K562 (cell line): Measurements from ENCODE around the gene WASF2. TPM values are rescaled to one million over a fixed set of nuclear protein-coding genes. Genes with fewer than 3 reads are reported as not detected.

Source experiments
- ARID1B ChIP-seq: fragments of 450-650 bp; IDR thresholded peaks from 2 replicates; pipeline ENCODE4 v1.6.1; 2016; ENCODE audit warnings: antibody characterized with exemption, mild to moderate bottlenecking, inconsistent platforms
- CREM ChIP-seq: IDR thresholded peaks from 2 replicates; pipeline ENCODE4 v1.6.1; 2014; ENCODE audit warnings: antibody characterized with exemption, low read depth
- FOXP1 ChIP-seq: sonication (generic); formaldehyde crosslinking; IDR thresholded peaks from 2 replicates; pipeline ENCODE4 v1.8.0; 2022; ENCODE audit warnings: mild to moderate bottlenecking, missing genetic modification reagents
- HNRNPUL1 ChIP-seq: fragments of 200-400 bp; formaldehyde crosslinking; IDR thresholded peaks from 2 replicates; pipeline ENCODE4 v1.6.1; 2017; ENCODE audit warnings: low read length
- NFATC3 ChIP-seq: fragments of 450-650 bp; IDR thresholded peaks from 2 replicates; pipeline ENCODE4 v1.6.1; 2017; ENCODE audit warnings: mild to moderate bottlenecking
- RAD21 ChIP-seq, 2 experiments: fragments of 250-450 bp in 1 of 2; fragments of 450-650 bp in 1 of 2; sonication (Bioruptor Pico) in 1 of 2; formaldehyde crosslinking in 1 of 2; IDR thresholded peaks in 1 of 2; conservative IDR thresholded peaks in 1 of 2; 2 replicates each; pipeline versions ENCODE4 v1.4.0 to v1.8.0; 2020 to 2022; ENCODE audit warnings: mild to moderate bottlenecking in 2 of 2, moderate library complexity in 1 of 2
- SIN3A ChIP-seq, 2 experiments: fragments of 150-350 bp in 1 of 2; IDR thresholded peaks; 2 replicates each; pipeline ENCODE4 v1.6.1; 2011 to 2016; ENCODE audit warnings: borderline replicate concordance in 2 of 2, low read depth in 2 of 2, low read length in 2 of 2, mild to moderate bottlenecking in 2 of 2, moderate library complexity in 2 of 2; ENCODE audit not compliant: control insufficient read depth in 1 of 2
- SMC3 ChIP-seq: conservative IDR thresholded peaks from 2 replicates; pipeline ENCODE4 v1.6.1; 2011; ENCODE audit warnings: low read depth, low read length, improper control_type of control experiment; ENCODE audit not compliant: insufficient read depth
- USF1 ChIP-seq: sonication (generic); formaldehyde crosslinking; IDR thresholded peaks from 2 replicates; pipeline ENCODE4 v1.9.0; 2022; ENCODE audit warnings: mild to moderate bottlenecking, missing genetic modification reagents
- WHSC1 ChIP-seq: IDR thresholded peaks from one replicate; pipeline ENCODE4 v1.6.1; 2012; ENCODE audit warnings: low read length, control low read depth, inconsistent platforms
- YY1 ChIP-seq, 3 experiments: IDR thresholded peaks; 2 replicates each; pipeline ENCODE4 v1.6.1; 2011; ENCODE audit warnings: low read length in 2 of 3, mild to moderate bottlenecking in 2 of 3, moderate library complexity in 2 of 3, borderline replicate concordance in 1 of 3, control low read depth in 1 of 3, low read depth in 1 of 3; ENCODE audit not compliant: insufficient read depth in 3 of 3, insufficient replicate concordance in 2 of 3, control insufficient read depth in 1 of 3, insufficient read length in 1 of 3; ENCODE audit errors: extremely low read depth in 1 of 3
- ZBTB5 ChIP-seq: fragments of 450-650 bp; IDR thresholded peaks from 2 replicates; pipeline ENCODE4 v1.6.1; 2017; ENCODE audit warnings: antibody characterized with exemption
- ZNF175 ChIP-seq: fragments of 200-800 bp; sonication (Bioruptor generic); IDR thresholded peaks from 2 replicates; pipeline ENCODE4 v1.6.1; 2016; ENCODE audit warnings: low read depth, mild to moderate bottlenecking, missing genetic modification characterization, missing compliant biosample characterization
- ZNF224 ChIP-seq: sonication (generic); formaldehyde crosslinking; IDR thresholded peaks from 2 replicates; pipeline ENCODE4 v1.8.0; 2022; ENCODE audit warnings: mild to moderate bottlenecking, missing genetic modification reagents
- ZNF263 ChIP-seq: sonication (generic); formaldehyde crosslinking; IDR thresholded peaks from 2 replicates; pipeline ENCODE4 v1.8.0; 2022; ENCODE audit warnings: mild to moderate bottlenecking, missing genetic modification reagents, borderline replicate concordance
- ZNF316 ChIP-seq: fragments of 450-650 bp; IDR thresholded peaks from 2 replicates; pipeline ENCODE4 v1.6.1; 2016
- ZNF778 ChIP-seq: fragments of 450-650 bp; formaldehyde crosslinking; IDR thresholded peaks from 2 replicates; pipeline ENCODE4 v1.4.0; 2020; ENCODE audit warnings: mild to moderate bottlenecking, moderate library complexity
- ZNF780A ChIP-seq: fragments of 250-450 bp; sonication (Bioruptor Pico); IDR thresholded peaks from 2 replicates; pipeline ENCODE4 v1.5.0; 2021; ENCODE audit warnings: mild to moderate bottlenecking
- polyA plus RNA-seq, 8 experiments: library from polyadenylated mRNA; depleted of rRNA in 4 of 8; stranded (reverse) in 5 of 8; unstranded in 3 of 8; fragments of >200 nt; fragmentation: Nextera tagmentation in 2 of 8; fragmentation: Illumina TruSeq in 1 of 8; extraction: Ambion mirVana in 2 of 8; extraction: Trizol in 1 of 8; gene quantifications; 2 replicates each; pipeline versions ENCODE4 v1.2.1 to v1.2.3, GENCODE V29; 2011 to 2014; ENCODE audit warnings: inconsistent platforms in 1 of 8, missing spikeins in 1 of 8
- total RNA-seq, 7 experiments: library from RNA; depleted of rRNA in 6 of 7; stranded (reverse); fragments of >200 nt in 6 of 7; fragmentation: Illumina TruSeq in 2 of 7; extraction: Trizol in 2 of 7; gene quantifications; 2 replicates each; pipeline versions ENCODE4 v1.2.1 to v1.2.3, GENCODE V29; 2011 to 2021; ENCODE audit warnings: low replicate concordance in 1 of 7
- TF ChIP-seq, protein P1 (sequence below): sonication (generic); formaldehyde crosslinking; IDR thresholded peaks from 2 replicates; pipeline ENCODE4 v1.9.0; 2022; ENCODE audit warnings: mild to moderate bottlenecking, missing genetic modification reagents
- TF ChIP-seq, protein P2 (sequence below): sonication (generic); formaldehyde crosslinking; IDR thresholded peaks from 2 replicates; pipeline ENCODE4 v1.8.0; 2022; ENCODE audit warnings: missing genetic modification reagents, mild to moderate bottlenecking, moderate library complexity, borderline replicate concordance

Gene WASF2
- total and polyA plus RNA-seq, 9 of the 15 experiments (the other 6 are each of a cell fraction or from before 2014, with no cell fraction given) = 8.2 to 163 (median 31.2) TPM

DNA sequence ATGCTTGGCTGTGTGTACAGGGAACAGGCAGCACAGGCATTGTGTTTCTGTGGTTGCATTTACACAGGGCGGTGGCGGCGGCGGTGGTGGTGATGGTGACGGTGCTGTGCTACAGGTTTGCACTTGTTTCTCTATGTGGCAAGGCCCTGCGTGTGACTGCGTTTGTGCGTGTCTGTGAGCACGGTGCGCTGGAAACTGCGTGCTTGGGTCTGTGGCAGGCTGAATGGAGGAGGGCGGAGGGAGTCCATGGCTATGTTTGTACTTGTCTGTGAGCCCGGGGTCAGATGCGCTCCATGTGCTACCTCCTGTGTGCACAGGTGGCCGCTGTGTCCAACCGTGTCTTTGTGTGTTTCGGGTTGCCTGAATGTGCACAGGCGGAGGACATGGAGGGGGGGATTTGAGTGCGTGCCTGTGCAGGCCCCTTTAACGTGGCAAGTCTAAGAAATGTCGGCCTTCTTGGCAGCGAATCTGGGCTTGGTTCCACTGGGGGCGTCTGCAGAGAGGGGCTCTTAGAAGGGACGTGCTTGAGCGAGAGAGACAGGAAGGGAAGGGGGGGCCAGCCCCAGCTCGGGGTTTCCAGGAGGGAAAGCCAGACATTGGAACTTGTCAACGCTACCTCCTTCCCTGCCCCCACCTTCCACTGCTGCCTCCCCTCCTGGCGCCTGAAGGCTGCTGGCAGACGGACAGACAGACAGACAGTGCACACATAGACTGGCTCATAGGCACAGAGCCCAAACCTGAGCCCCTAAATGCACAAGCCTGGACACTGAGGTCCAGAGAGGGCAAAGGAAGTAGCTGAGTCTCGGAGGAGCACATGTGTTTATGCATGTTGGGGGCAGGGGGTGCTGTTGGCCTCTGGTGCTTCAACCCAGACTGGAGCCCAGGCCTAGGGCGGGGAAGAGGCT lies 32.7 kb upstream of the WASF2 start (continued):
- TF ChIP-seq RAD21 (CRISPR knock-in tag; conservative IDR thresholded peaks at IDR 0.05 in 1 of 2, IDR thresholded peaks at IDR 0.05 in 1 of 2) (peak; percentile 54 to 87), SIN3A (IDR thresholded peaks at IDR 0.05; ENCODE audit: borderline replicate concordance in 2 of 2, control insufficient read depth in 1 of 2, low read depth in 2 of 2, low read length in 2 of 2) (peak in 1 of 2 experiments; percentile 49; a peak in 1 of 4 replicates), ZNF175 (CRISPR knock-in tag) (no peak), ZNF263 (CRISPR knock-in tag) (peak; percentile 71; the same call in 1 of the 2 replicates), ARID1B (0 out of 2 replicates have a peak, but pooled peaks have one; percentile 6), CREM (0 out of 2 replicates have a peak, but pooled peaks have one; percentile 21), FOXP1 (CRISPR knock-in tag) (0 out of 2 replicates have a peak, but pooled peaks have one; percentile 23), ZNF780A (CRISPR knock-in tag) (no peak), ZBTB5 (no peak), SMC3 (peak; percentile 67), ZNF316 (peak; percentile 17; the same call in 1 of the 2 replicates), NFATC3 (no peak), ZNF224 (CRISPR knock-in tag) (no peak), YY1 (IDR thresholded peaks at IDR 0.05; ENCODE audit: borderline replicate concordance in 1 of 3, control insufficient read depth in 1 of 3, extremely low read depth in 1 of 3, insufficient read depth in 3 of 3, insufficient read length in 1 of 3, insufficient replicate concordance in 2 of 3, low read depth in 1 of 3, low read length in 2 of 3) (peak in 1 of 3 experiments; percentile 21), ZNF778 (CRISPR knock-in tag) (no peak), HNRNPUL1 (no peak), USF1 (peak; percentile 36; the same call in 1 of the 2 replicates), WHSC1 (no peak)
- TF ChIP-seq, protein P1, sequence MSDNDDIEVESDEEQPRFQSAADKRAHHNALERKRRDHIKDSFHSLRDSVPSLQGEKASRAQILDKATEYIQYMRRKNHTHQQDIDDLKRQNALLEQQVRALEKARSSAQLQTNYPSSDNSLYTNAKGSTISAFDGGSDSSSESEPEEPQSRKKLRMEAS = peak; percentile 83
- TF ChIP-seq, protein P2, sequence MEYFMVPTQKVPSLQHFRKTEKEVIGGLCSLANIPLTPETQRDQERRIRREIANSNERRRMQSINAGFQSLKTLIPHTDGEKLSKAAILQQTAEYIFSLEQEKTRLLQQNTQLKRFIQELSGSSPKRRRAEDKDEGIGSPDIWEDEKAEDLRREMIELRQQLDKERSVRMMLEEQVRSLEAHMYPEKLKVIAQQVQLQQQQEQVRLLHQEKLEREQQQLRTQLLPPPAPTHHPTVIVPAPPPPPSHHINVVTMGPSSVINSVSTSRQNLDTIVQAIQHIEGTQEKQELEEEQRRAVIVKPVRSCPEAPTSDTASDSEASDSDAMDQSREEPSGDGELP (CRISPR knock-in tag) = peak; percentile 49; the same call in 1 of the 2 replicates
